Retinal pigment epithelial cell (primary cell): ENCODE data around the gene SLC37A3.

Experiments
- DNase-seq: peaks from one replicate; pipeline ENCODE4 v3.0.0-alpha.2; 2010; ENCODE audit warnings: low read depth
- H3K4me3 ChIP-seq: 2 replicates; pipeline ENCODE4 v1.5.1; 2011; ENCODE audit warnings: mild to moderate bottlenecking, low read length, control low read depth, moderate library complexity
- CTCF ChIP-seq: conservative IDR thresholded peaks from 2 replicates; pipeline ENCODE4 v1.5.1; 2011; ENCODE audit warnings: low read depth, low read length, control low read depth, inconsistent platforms

The SLC37A3 gene

DNA sequence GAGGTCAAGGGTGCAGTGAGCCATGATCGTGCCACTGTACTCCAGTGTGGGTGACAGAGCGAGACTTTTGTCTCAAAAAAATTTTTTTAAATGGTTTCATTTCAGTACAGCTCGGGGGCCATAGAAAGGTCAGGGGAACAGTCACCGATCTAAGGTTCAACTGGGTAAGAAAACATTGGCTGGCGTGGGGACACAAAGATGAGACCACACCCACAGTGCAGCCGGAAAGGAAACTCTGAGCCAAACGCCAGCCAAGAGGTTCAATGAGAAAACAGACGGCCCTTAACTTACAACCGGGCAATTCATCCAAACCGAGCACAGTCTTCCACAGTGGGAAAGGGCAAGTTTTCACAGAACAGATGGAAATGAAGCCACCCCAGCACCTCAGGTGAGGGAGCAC is 65.1 kb downstream of the SLC37A3 start:
- DNase-seq: no peak
- no peak overlapping the region for H3K4me3 ChIP-seq
- no peak for TF ChIP-seq CTCF

- no peak for DNase-seq
- no peak for TF ChIP-seq CTCF
- no peak overlapping the region for H3K4me3 ChIP-seq
These were observed 67.7 kb downstream of the SLC37A3 start for GRCh38 chr7:140330595-140330994.

DNA sequence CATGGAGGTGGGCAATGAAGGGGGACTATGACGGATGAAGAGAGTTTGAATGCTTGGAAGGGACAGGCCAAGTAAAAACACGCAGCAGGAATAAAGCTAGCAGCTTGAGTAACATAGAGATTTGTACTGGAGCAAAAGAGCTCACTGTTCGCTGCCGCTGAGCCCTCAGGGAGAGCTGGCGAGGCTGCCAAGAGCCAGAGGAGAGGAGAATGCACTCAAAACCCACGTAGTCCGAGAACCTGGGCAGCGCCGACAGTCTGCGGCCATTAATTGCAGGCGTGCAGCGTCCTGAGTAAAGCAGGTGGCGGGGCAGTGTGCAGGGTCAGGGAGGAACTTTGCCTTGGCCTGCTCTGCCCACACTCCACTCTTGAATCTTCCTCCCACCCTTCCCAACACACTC is 68.2 kb downstream of the SLC37A3 start:
- TF ChIP-seq CTCF: no peak
- no peak for DNase-seq

GRCh38 chr7:140327261-140327661 is 71.1 kb downstream of the SLC37A3 start:
- no peak for DNase-seq
- no peak overlapping the region for H3K4me3 ChIP-seq
- TF ChIP-seq CTCF: no peak

More for the DNA sequence above, 68.2 kb downstream of the SLC37A3 start:
- no peak overlapping the region for H3K4me3 ChIP-seq

DNA sequence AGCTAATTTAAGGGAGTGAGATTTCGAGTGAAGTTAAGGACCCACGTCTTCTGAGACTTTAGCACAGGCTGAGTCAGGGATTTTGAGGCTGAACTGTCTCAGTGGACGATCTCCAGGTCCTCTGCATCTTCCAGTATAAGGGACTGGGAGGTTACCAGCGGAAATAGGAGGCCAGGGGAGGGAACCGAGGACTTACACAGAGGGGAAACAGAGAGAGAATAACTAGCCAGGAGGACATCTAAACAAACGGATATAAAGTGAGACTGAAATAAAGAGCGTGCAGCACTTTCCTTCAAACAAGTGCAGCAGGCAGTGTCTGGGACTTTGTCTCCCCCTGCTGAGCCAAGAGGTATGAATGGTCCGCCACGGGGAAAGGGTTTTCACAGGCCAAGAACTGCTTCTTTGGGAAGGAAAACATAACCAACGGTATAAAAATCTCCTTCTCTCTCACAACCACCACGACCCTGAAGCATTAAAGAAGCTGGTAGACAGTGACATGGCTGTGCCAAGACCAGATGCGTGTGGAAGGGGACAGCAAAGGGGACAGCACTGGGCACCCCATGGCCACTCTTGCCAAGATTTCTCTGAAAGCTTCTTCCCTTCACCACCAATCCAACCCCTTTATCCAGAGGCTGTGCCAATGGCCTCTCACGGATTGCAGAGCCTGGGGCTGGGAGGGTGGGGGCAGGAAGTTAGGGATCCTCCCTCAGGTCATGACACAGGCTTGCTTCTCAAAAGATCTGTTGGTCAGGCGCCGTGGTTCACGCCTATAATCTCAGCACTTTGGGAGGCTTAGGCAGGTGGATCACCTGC is 72.0 kb downstream of the SLC37A3 start:
- H3K4me3 ChIP-seq: no peak overlapping the region
- DNase-seq: peak; percentile 26

GRCh38 chr7:140325600-140325999 is 72.7 kb downstream of the SLC37A3 start:
- TF ChIP-seq CTCF: no peak
- no peak for DNase-seq
- H3K4me3 ChIP-seq: no peak overlapping the region

More for the DNA sequence above, 72.0 kb downstream of the SLC37A3 start:
- TF ChIP-seq CTCF: peak; percentile 87

- DNase-seq: no peak
- H3K4me3 ChIP-seq: no peak overlapping the region
- no peak for TF ChIP-seq CTCF
These were observed 73.6 kb downstream of the SLC37A3 start for GRCh38 chr7:140324714-140325113.
